NCI-H2029 (cell line): ENCODE results near the gene SKAP1.
"Not testable (repeated sequence)": the region's sequence is repeated elsewhere in the genome, so short reads cannot be mapped to it uniquely, and the experiment has no call there.

Source experiments
- DNase-seq: peaks from one replicate; lab custom pipeline; 2025; lab: John Stamatoyannopoulos, UW

Gene SKAP1

GRCh38 chr17:48368352-48368908, 61.6 kb downstream of the SKAP1 start:
- DNase-seq, result no peak

- no peak for DNase-seq
These were observed 66.9 kb downstream of the SKAP1 start for GRCh38 chr17:48363161-48363560.

GRCh38 chr17:48360861-48361633, 69.0 kb downstream of the SKAP1 start:
- not testable (repeated sequence) for DNase-seq

GRCh38 chr17:48357779-48358602, 72.0 kb downstream of the SKAP1 start:
- DNase-seq, result no peak

- DNase-seq, result no peak
These were observed 73.1 kb downstream of the SKAP1 start for GRCh38 chr17:48356866-48357265.

GRCh38 chr17:48352630-48353029, 77.4 kb downstream of the SKAP1 start:
- DNase-seq, result no peak

- no peak for DNase-seq
These were observed 78.1 kb downstream of the SKAP1 start for GRCh38 chr17:48351911-48352332.

GRCh38 chr17:48348352-48348751, 81.7 kb downstream of the SKAP1 start:
- DNase-seq, result no peak

GRCh38 chr17:48347177-48347576, 82.8 kb downstream of the SKAP1 start:
- no peak for DNase-seq

- DNase-seq, result no peak
These were observed 85.8 kb downstream of the SKAP1 start for GRCh38 chr17:48344251-48344650.

- no peak for DNase-seq
These were observed 89.1 kb downstream of the SKAP1 start for GRCh38 chr17:48340916-48341315.

- no peak for DNase-seq
These were observed 91.3 kb downstream of the SKAP1 start for GRCh38 chr17:48338720-48339119.

- not testable (repeated sequence) for DNase-seq
These were observed 92.1 kb downstream of the SKAP1 start for GRCh38 chr17:48337903-48338302.

GRCh38 chr17:48336986-48337385, 93.0 kb downstream of the SKAP1 start:
- DNase-seq, result no peak

GRCh38 chr17:48335858-48336500, 94.0 kb downstream of the SKAP1 start:
- DNase-seq, result peak; percentile 64

- DNase-seq, result no peak
These were observed 94.7 kb downstream of the SKAP1 start for GRCh38 chr17:48335146-48335784.

GRCh38 chr17:48333034-48333530, 96.9 kb downstream of the SKAP1 start:
- DNase-seq, result no peak

GRCh38 chr17:48330887-48331286, 99.1 kb downstream of the SKAP1 start:
- DNase-seq, result no peak

- DNase-seq, result no peak
These were observed 99.6 kb downstream of the SKAP1 start for GRCh38 chr17:48330421-48330820.

- no peak for DNase-seq
These were observed 101.6 kb downstream of the SKAP1 start for GRCh38 chr17:48328457-48328856.

- no peak for DNase-seq
These were observed 103.7 kb downstream of the SKAP1 start for GRCh38 chr17:48326310-48326709.

GRCh38 chr17:48322060-48322459, 108.0 kb downstream of the SKAP1 start:
- DNase-seq, result no peak
